GM10266 (cell line): ENCODE data around the gene MINDY4.

Source experiments
- DNase-seq: peaks from one replicate; pipeline ENCODE4 v3.0.0; 2012; ENCODE audit errors: extremely low spot score
- CTCF ChIP-seq: IDR thresholded peaks from 2 replicates; pipeline ENCODE4 v1.5.1; 2012; ENCODE audit warnings: mild to moderate bottlenecking, low read depth; ENCODE audit not compliant: control insufficient read depth, insufficient read depth; ENCODE audit errors: missing control alignments

MINDY4 gene

DNA sequence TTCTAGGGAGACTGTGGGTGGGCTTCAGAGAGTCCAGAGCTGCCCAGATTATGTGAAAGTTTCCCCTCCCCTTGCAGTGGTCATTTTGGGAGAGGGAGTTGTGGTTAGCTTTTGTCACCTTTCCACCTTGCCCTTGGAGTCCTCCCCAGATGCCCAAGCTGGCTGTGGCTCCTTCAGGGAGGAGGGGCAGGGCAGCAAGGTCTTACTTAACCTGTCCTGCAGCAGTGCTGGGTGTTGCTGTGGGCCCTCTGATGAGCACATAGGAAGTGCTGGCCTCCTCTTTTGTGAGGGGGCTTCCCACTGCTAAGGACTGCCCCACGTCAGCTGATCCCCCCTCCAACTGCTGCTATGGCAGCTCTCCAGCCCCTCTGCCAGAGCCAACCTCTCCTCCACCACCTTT, 122.8 kb downstream of the MINDY4 start:
- no peak for DNase-seq
- TF ChIP-seq CTCF = no peak

DNA sequence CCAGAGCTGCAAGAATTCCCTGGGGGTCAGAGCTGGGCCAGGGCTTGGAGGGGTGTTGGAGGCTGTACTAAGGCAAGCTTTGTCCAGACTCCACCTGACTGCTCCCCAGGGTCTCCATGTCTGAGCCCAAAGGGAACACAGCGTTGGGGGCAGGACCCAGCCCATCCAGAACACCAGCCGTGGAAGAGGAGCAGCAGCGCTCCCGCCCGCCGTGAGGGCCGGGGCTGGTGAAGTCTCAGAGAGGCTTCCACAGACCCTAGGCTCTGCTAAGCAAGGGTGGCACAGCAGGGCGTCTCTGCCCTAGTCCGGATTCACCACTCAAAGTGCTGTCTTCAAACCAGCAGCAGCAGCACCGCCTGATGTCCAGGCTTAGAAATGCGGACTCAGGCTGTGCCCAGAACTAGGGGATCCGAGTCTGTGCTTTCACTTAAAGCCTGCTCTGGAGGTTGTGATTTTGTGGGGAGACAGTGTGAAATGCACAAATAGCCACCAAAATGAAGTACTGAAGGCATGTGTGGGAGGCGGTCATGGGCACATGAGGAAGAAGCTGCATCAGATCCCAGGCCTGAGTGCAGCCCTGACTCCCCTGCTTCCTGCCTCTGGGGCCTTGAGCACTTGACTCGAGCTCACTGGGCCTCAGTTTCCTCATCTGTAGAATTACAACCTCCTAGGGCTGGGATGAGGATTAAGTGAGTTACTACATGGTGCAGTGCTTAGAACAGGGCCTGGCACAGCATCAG, 123.8 kb downstream of the MINDY4 start:
- no peak for TF ChIP-seq CTCF

GRCh38 chr7:30896036-30896435, 124.8 kb downstream of the MINDY4 start:
- DNase-seq = no peak
- no peak for TF ChIP-seq CTCF

More for the DNA sequence above, 123.8 kb downstream of the MINDY4 start:
- DNase-seq = no peak

- DNase-seq = no peak
- no peak for TF ChIP-seq CTCF
These were observed 125.8 kb downstream of the MINDY4 start for GRCh38 chr7:30896783-30897637.

DNA sequence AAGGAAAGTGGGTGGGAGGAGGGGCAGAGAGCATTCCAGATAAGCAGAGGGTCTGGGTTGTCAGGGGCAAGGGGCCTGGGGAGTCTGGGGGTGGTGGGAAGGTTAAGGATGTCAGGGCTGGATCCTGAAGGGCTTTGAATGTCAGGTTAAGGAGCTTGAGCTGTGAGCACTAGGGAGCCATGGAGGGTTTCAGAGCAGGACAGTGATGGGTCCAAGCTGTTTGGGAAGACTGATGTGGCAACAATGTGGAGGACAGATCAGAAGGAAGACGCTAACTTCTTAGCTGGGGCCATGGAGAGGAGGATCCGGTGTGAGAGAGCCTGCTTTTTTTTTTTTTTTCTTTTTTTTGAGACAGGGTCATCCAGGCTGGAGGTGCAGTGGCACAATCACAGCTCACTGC, 126.6 kb downstream of the MINDY4 start:
- DNase-seq = no peak
- TF ChIP-seq CTCF = no peak

- TF ChIP-seq CTCF = no peak
- DNase-seq = no peak
These were observed 127.2 kb downstream of the MINDY4 start for GRCh38 chr7:30898411-30898810.

DNA sequence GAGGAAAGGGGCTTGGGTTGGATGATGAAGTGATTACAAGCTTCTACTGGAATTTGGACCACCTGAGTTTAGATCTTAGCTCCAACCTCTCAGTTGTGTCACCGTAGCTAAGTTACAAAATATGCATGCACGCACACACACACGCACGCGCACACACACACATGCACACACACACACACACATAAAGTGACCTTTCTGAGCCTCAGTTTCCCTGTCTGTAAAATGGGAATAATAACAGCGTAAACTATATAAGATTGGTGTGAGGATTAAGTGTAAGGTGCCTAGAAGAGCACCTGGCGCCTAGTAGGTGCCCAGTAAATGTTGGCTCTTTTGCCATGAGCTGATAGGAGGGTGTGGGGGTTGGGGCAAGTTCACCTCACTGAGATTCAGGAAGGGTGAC, 127.8 kb downstream of the MINDY4 start:
- no peak for DNase-seq
- no peak for TF ChIP-seq CTCF
